Hepatocyte (in vitro differentiated cells): ENCODE data around the gene PLA2G4D. TPM values are rescaled to one million over a fixed set of nuclear protein-coding genes. Genes with fewer than 3 reads are reported as not detected.

Source experiments
- DNase-seq: peaks from one replicate; pipeline ENCODE4 v3.0.0-alpha.2; 2016; ENCODE audit warnings: low spot score
- H2AFZ ChIP-seq: fragments of 200-600 bp; sonication (generic); 2 replicates; pipeline ENCODE4 v1.6.0; 2016; ENCODE audit warnings: antibody characterized with exemption, mild to moderate bottlenecking
- H3K27ac ChIP-seq: fragments of 200-600 bp; sonication (generic); 2 replicates; pipeline ENCODE4 v1.5.1; 2016; ENCODE audit warnings: mild to moderate bottlenecking
- H3K27me3 ChIP-seq: fragments of 200-600 bp; sonication (generic); 2 replicates; pipeline ENCODE4 v1.6.1; 2016
- H3K36me3 ChIP-seq: fragments of 200-600 bp; sonication (generic); replicated peaks from 2 replicates; pipeline ENCODE4 v1.5.1; 2016; ENCODE audit warnings: low read depth; ENCODE audit not compliant: insufficient read depth
- H3K4me1 ChIP-seq: fragments of 200-600 bp; sonication (generic); 2 replicates; pipeline ENCODE4 v1.5.1; 2016; ENCODE audit warnings: mild to moderate bottlenecking, moderate library complexity; ENCODE audit not compliant: insufficient read depth
- H3K4me2 ChIP-seq: fragments of 200-600 bp; sonication (generic); 2 replicates; pipeline ENCODE4 v1.6.0; 2016
- H3K4me3 ChIP-seq: fragments of 200-600 bp; sonication (generic); 2 replicates; pipeline ENCODE4 v1.5.1; 2016; ENCODE audit warnings: mild to moderate bottlenecking
- H3K79me2 ChIP-seq: fragments of 200-600 bp; sonication (generic); 2 replicates; pipeline ENCODE4 v1.6.0; 2017; ENCODE audit warnings: mild to moderate bottlenecking
- H3K9me2 ChIP-seq: fragments of 200-600 bp; sonication (generic); replicated peaks from 2 replicates; pipeline ENCODE4 v1.6.0; 2017; ENCODE audit warnings: mild to moderate bottlenecking; ENCODE audit not compliant: insufficient read depth
- H3K9me3 ChIP-seq: fragments of 200-600 bp; sonication (generic); 2 replicates; pipeline ENCODE4 v1.5.1; 2016; ENCODE audit warnings: low read depth, mild to moderate bottlenecking
- H4K20me1 ChIP-seq: fragments of 200-600 bp; sonication (generic); 2 replicates; pipeline ENCODE4 v1.6.0; 2016; ENCODE audit warnings: mild to moderate bottlenecking; ENCODE audit not compliant: insufficient read depth, poor library complexity, severe bottlenecking
- CTCF ChIP-seq: fragments of 200-600 bp; sonication (generic); IDR thresholded peaks from 2 replicates; pipeline ENCODE4 v1.5.1; 2016; ENCODE audit warnings: antibody characterized with exemption, mild to moderate bottlenecking; ENCODE audit not compliant: poor library complexity
- EZH2 ChIP-seq: fragments of 200-600 bp; sonication (generic); IDR thresholded peaks from 2 replicates; pipeline ENCODE4 v1.6.1; 2016; ENCODE audit warnings: antibody characterized with exemption, mild to moderate bottlenecking, borderline replicate concordance
- EZH2phosphoT487 ChIP-seq: fragments of 200-600 bp; sonication (generic); IDR thresholded peaks from one replicate; pipeline ENCODE4 v1.6.1; 2018; ENCODE audit warnings: antibody characterized with exemption, mild to moderate bottlenecking, low read depth, moderate library complexity; ENCODE audit not compliant: unreplicated experiment, severe bottlenecking
- WGBS: methylation state at CpG from one replicate; pipeline ENCODE4 v1.1.6; 2016; ENCODE audit warnings: low lambda C conversion rate; ENCODE audit errors: missing lambda C conversion rate; 5-methylcytosine and 5-hydroxymethylcytosine counted together
- polyA plus RNA-seq: library from polyadenylated mRNA; unstranded; fragments of >200 nt; fragmentation: Nextera tagmentation; extraction: Ambion mirVana; gene quantifications from 2 replicates; pipeline ENCODE4 v1.2.1, GENCODE V29; 2016
- total RNA-seq: library from RNA; depleted of rRNA; stranded (reverse); fragments of >200 nt; gene quantifications from 2 replicates; pipeline ENCODE4 v1.2.3, GENCODE V29; 2014

PLA2G4D gene
- total and polyA plus RNA-seq, 2 experiments from 2014 or later = 0.17 TPM; not detected in 1

GRCh38 chr15:42140383-42141070, 46.2 kb upstream of the PLA2G4D start:
- Histone ChIP-seq H3K4me3 (no peak overlapping the region), H4K20me1 (no peaks in the 10 kb centered on the region), H3K9me2 (no peaks in the 10 kb centered on the region)

GRCh38 chr15:42139596-42139995, 45.2 kb upstream of the PLA2G4D start:
- H3K4me3 ChIP-seq = no peak overlapping the region
- 81% methylated on average over 6 of the region's 6 CpGs for WGBS
- H3K27me3 ChIP-seq = no peaks in the 10 kb centered on the region
- no peaks in the 10 kb centered on the region for H3K9me3 ChIP-seq
- no peak for TF ChIP-seq EZH2phosphoT487
- no peak for TF ChIP-seq EZH2
- no peak for TF ChIP-seq CTCF
- no peaks in the 10 kb centered on the region for H3K79me2 ChIP-seq
- no peaks in the 10 kb centered on the region for H3K36me3 ChIP-seq
- H3K4me1 ChIP-seq = no peaks in the 10 kb centered on the region
- no peaks in the 10 kb centered on the region for H4K20me1 ChIP-seq
- no peaks in the 10 kb centered on the region for H3K9me2 ChIP-seq
- H3K4me2 ChIP-seq = no peak overlapping the region
- H2AFZ ChIP-seq = no peak overlapping the region
- no peak overlapping the region for H3K27ac ChIP-seq
- DNase-seq = no peak

More at GRCh38 chr15:42140383-42141070, 46.2 kb upstream of the PLA2G4D start:
- H3K27me3 ChIP-seq = no peaks in the 10 kb centered on the region
- no peak for TF ChIP-seq EZH2
- no peak for TF ChIP-seq EZH2phosphoT487
- H3K27ac ChIP-seq = no peak overlapping the region
- H3K36me3 ChIP-seq = no peaks in the 10 kb centered on the region
- H2AFZ ChIP-seq = no peak overlapping the region
- no peak overlapping the region for H3K4me2 ChIP-seq
- H3K79me2 ChIP-seq = no peaks in the 10 kb centered on the region
- H3K9me3 ChIP-seq = no peaks in the 10 kb centered on the region
- 73% methylated on average over 8 of the region's 8 CpGs for WGBS
- H3K4me1 ChIP-seq = no peaks in the 10 kb centered on the region
- no peak for DNase-seq

- Histone ChIP-seq H3K4me1 (no peaks in the 10 kb centered on the region), H3K4me2 (no peak overlapping the region), H3K9me3 (no peaks in the 10 kb centered on the region), H3K27ac (no peak overlapping the region), H4K20me1 (no peaks in the 10 kb centered on the region), H3K4me3 (no peak overlapping the region), H3K36me3 (no peaks in the 10 kb centered on the region), H3K27me3 (no peaks in the 10 kb centered on the region), H3K79me2 (no peaks in the 10 kb centered on the region), H3K9me2 (no peaks in the 10 kb centered on the region), H2AFZ (no peak overlapping the region)
- no peak for TF ChIP-seq CTCF
- TF ChIP-seq EZH2phosphoT487 = no peak
- TF ChIP-seq EZH2 = no peak
- DNase-seq = peak; percentile 32
- 35% methylated on average over 3 of the region's 3 CpGs for WGBS
These were observed 44.6 kb upstream of the PLA2G4D start for GRCh38 chr15:42138968-42139386.

DNA sequence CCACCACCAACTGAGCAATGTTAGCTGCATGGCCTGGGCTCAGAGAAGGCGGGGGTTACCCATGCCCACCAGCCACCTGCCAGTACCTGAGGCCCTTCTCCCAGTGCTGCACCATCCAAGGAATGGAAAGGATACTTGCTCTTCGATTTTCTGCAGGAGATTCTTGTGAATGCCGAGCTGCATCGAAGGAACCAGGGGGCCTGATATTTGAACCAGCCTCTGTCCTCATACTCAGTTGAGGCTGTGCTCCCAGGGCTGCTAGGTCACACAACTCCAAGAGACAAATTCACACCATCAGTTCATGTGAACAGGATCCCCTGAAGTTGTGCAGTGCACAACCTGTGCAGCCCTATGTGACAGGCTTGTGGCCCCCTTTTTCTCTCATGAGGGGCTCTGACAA, 44.0 kb upstream of the PLA2G4D start:
- Histone ChIP-seq H3K27me3 (no peaks in the 10 kb centered on the region), H2AFZ (no peak overlapping the region), H4K20me1 (no peaks in the 10 kb centered on the region), H3K9me2 (no peaks in the 10 kb centered on the region), H3K27ac (no peak overlapping the region), H3K4me1 (no peaks in the 10 kb centered on the region), H3K4me2 (no peak overlapping the region), H3K79me2 (no peaks in the 10 kb centered on the region), H3K36me3 (no peaks in the 10 kb centered on the region), H3K9me3 (no peaks in the 10 kb centered on the region), H3K4me3 (no peak overlapping the region)
- no peak for TF ChIP-seq CTCF
- no peak for TF ChIP-seq EZH2
- no peak for TF ChIP-seq EZH2phosphoT487
- 90% methylated on average over 4 of the region's 4 CpGs for WGBS
- DNase-seq = no peak
